HG03095 (cell line): ENCODE data around the gene THAP4.
"Not testable (repeated sequence)": the region's sequence is repeated elsewhere in the genome, so short reads cannot be mapped to it uniquely, and the experiment has no call there.

Experiments used
- ATAC-seq: cut with Tn5 transposase; IDR thresholded peaks from one replicate; pipeline ENCODE4 v1.9.1; 2021; ENCODE audit warnings: moderate library complexity; ENCODE audit not compliant: unreplicated experiment

Gene THAP4

GRCh38 chr2:241665731-241666440 is 28.9 kb upstream of the THAP4 start:
- ATAC-seq, result no peak

- not testable (repeated sequence) for ATAC-seq
Measured at GRCh38 chr2:241662731-241663130, 25.8 kb upstream of the THAP4 start.

- ATAC-seq, result no peak
Measured at GRCh38 chr2:241660593-241661213, 23.7 kb upstream of the THAP4 start.

GRCh38 chr2:241659150-241659739 is 22.3 kb upstream of the THAP4 start:
- ATAC-seq, result no peak

GRCh38 chr2:241658296-241658695 is 21.3 kb upstream of the THAP4 start:
- no peak for ATAC-seq

- ATAC-seq, result no peak
Measured at GRCh38 chr2:241657786-241658254, 20.9 kb upstream of the THAP4 start.

GRCh38 chr2:241656190-241656741 is 19.3 kb upstream of the THAP4 start:
- no peak for ATAC-seq

- ATAC-seq, result no peak
Measured at GRCh38 chr2:241655516-241656189, 18.7 kb upstream of the THAP4 start.

- ATAC-seq, result no peak
Measured at GRCh38 chr2:241654551-241654950, 17.6 kb upstream of the THAP4 start.

- ATAC-seq, result no peak
Measured at GRCh38 chr2:241653210-241653750, 16.3 kb upstream of the THAP4 start.

GRCh38 chr2:241652722-241653121 is 15.8 kb upstream of the THAP4 start:
- no peak for ATAC-seq

GRCh38 chr2:241652142-241652541 is 15.2 kb upstream of the THAP4 start:
- no peak for ATAC-seq

- no peak for ATAC-seq
Measured at GRCh38 chr2:241649927-241650326, 13.0 kb upstream of the THAP4 start.

GRCh38 chr2:241649404-241649803 is 12.4 kb upstream of the THAP4 start:
- no peak for ATAC-seq

GRCh38 chr2:241648453-241648852 is 11.5 kb upstream of the THAP4 start:
- ATAC-seq, result no peak

- ATAC-seq, result no peak
Measured at GRCh38 chr2:241645915-241646645, 9.1 kb upstream of the THAP4 start.

- no peak for ATAC-seq
Measured at GRCh38 chr2:241645056-241645914, 8.3 kb upstream of the THAP4 start.

GRCh38 chr2:241641631-241642030 is 4.7 kb upstream of the THAP4 start:
- ATAC-seq, result no peak

- no peak for ATAC-seq
Measured at GRCh38 chr2:241640165-241640795, 3.3 kb upstream of the THAP4 start.
